Hepatic stellate cell (primary cell): ENCODE results near the gene BECN2.

Experiments
- DNase-seq: peaks from one replicate; pipeline ENCODE4 v3.0.0; 2011; ENCODE audit warnings: low spot score

The BECN2 gene, protein sequence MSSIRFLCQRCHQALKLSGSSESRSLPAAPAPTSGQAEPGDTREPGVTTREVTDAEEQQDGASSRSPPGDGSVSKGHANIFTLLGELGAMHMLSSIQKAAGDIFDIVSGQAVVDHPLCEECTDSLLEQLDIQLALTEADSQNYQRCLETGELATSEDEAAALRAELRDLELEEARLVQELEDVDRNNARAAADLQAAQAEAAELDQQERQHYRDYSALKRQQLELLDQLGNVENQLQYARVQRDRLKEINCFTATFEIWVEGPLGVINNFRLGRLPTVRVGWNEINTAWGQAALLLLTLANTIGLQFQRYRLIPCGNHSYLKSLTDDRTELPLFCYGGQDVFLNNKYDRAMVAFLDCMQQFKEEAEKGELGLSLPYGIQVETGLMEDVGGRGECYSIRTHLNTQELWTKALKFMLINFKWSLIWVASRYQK

DNA sequence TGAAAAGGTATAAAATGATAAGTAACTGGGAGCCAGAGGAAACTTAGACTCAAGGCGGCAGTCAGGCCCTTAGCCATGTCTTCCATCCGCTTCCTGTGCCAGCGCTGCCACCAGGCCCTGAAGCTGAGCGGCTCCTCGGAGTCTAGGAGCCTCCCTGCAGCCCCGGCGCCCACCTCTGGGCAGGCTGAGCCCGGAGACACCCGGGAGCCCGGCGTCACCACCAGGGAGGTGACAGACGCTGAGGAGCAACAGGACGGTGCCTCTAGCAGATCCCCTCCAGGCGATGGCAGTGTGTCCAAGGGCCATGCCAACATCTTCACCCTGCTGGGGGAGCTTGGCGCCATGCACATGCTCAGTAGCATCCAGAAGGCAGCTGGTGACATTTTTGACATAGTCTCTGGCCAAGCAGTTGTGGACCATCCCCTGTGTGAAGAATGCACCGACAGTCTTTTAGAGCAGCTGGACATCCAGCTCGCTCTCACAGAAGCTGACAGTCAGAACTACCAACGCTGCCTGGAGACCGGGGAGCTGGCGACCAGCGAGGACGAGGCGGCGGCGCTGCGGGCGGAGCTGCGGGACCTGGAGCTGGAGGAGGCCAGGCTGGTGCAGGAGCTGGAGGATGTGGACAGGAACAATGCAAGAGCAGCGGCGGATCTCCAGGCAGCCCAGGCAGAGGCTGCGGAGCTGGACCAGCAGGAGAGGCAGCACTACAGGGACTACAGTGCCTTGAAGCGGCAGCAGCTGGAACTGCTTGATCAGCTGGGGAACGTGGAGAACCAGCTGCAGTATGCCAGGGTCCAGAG, at the start of gene BECN2:
BECN2 (plus strand) TSS at position 76 of the 803 bp plus-strand sequence; CDS start at position 76, 0 bp downstream.
- DNase-seq = no peak

DNA sequence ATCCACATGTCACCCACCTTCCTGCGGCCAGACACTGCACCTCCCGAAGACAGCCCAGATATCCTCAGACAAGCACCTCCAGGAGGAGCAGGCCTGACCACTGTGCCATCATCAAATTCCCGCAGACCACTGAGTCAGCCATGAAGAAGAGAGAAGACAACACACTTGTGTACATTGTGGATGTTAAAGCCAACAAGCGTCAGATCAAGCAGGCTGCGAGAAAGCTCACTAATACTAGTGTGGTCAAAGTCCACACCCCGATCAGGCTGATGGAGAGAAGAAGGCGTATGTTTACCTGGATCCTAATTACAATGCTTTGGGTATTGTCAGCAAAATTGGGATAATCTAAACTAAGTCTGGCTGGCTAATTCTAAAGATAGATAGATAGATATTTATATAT, 41.4 kb upstream of the BECN2 start:
- no peak for DNase-seq

DNA sequence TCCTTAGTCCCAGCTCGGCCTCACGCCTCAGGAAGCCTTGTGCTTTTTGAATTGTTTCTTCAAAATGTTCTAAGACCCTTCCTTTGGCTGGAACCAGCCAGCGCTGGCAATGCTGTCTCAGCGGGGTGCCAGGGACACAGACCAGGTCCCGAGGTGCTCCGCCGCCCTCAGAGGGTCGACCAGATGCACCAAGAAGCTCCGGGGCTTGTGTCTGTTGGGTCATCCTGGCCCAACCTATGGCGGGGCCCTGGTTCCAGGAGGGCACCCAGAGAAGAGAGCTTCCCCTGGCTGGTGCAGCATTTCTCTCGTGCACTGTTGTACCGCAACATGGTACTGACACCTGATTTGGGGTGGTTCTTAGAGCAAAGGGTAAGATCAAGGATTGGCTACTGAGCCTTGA, 40.1 kb upstream of the BECN2 start:
- no peak for DNase-seq

DNA sequence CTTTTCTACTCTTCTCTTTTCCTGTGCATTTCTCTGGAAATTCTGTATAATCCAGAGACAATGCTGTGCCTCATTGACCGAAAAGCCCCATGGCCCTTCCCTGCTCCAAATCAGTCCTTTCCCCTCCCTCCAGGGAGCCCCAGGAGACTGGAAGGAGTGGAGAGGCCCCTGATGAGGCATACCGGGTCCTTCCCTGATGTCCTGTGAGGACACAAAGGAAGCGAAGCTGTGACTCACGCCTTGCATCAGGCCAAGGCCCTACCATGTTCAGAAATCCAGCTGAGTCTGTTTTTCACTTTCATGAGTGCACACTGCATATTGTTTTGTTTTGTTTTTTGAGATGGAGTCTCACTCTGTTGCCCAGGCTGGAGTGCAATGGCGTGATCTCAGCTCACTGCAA, 38.7 kb upstream of the BECN2 start:
- peak; percentile 57 for DNase-seq

DNA sequence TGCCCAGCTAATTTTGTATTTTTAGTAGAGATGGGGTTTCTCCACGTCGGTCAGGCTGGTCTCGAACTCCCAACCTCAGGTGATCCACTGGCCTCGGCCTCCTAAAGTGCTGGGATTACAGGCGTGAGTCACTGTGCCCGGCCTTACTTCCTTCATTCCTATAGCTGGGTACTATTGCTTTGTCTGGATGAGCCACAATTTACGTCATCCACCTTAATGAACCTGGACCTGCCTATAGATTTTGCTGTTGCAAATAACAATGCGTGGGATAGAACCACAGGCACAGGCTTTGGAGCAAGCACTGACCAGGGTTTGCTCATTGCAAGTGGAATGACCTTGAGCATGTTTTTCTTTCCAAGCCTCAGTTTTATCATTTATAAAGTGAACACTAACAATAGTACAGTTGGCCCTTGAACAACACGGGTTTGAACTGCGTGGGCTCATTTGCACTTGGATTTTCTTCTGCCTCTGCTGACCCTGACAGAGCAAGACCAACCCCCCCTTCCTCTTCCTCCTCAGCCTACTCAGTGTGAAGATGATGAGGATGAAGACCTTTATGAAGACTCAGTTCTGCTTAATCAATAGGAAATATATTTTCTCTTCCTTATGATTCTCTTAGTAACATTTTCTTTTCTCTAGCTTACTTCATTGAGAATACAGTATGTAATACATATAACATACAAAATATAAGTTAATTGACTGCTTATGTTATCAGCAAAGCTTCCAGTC, 33.3 kb upstream of the BECN2 start:
- no peak for DNase-seq

DNA sequence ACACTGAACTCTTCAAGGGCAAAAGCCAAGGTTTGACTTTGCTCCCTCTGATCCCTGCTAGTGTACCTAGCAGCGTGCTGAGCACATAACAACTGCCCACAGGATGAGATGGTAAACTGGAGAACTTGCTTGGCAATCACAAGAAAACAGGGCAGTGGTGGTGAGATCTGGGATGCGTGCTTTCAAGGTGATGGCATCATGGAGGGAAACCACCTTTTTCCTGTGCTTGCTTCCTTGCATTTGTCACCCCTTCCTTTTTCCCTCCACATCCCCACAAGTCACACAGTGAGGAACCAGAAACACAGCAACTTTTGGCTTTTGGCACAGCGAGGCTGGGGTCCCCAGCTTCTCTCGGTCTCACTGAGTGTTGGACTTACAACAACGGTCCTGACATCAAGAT, 31.4 kb upstream of the BECN2 start:
- no peak for DNase-seq

DNA sequence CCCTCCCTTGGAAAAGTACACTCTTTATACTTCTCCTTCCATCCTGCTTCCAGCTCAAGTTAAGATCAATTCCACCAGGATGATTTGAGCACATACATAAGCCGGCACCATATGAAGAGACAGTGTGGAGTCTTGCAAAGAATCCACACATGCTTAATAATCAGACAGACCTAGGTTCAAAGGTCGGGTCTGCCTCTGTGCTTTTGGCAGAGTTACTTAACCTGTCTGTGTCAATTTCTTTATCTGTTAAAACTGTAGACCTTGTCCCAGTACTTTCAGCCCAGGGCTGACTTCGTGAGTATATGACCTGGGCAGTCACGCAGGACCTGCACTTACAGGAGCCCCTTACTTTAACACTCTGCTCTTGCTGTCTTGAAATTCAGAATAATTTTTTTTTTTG, 30.2 kb upstream of the BECN2 start:
- DNase-seq = no peak

DNA sequence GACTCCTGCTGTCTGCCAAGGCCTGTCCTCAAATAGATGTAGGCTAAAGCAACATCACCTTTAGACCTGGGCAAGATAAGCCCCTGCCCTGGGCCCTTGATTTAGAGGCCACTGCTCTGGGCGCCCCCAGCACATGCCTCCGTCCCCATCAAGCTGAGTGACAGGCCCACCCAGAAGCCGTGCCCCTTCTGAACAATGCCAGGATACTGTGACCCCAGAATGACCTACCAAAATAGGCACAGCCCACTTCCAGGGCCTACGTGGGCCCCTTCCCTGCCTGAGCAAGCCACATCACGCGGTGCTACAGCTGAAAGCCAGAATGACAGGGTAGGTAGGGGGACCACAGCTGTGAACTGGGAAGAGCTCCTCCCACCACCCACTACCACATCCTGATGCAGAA, 24.7 kb upstream of the BECN2 start:
- no peak for DNase-seq

DNA sequence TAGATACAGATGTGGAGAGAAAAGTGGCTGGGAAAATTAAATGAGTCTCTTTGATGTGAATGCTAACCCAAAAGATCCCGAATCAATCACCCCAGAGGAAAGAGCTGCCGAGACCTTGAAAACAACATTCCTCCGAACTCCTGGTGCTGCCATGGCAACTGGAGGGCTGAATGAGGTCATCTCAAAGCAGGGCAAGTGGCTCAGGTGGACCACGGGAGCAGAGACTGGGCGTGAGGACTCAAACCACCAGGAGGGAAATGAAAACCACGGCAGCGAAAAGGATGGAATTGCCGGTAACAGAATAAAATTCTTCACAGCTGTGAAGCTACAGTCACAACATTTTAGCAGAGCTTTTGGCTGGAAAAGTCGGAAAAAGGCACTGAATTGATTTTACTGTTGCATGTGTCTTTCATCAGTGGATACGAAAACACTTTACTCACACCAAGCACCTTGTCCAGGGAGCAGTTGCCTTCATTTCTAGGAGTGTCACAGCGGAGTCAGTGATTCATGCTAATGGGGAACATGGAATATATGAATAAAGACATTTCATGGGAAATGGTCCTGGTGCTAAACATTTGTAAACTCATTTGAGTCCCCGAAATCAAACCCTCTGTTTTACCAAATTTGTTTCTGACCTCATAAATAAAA, 23.2 kb upstream of the BECN2 start:
- DNase-seq = no peak

DNA sequence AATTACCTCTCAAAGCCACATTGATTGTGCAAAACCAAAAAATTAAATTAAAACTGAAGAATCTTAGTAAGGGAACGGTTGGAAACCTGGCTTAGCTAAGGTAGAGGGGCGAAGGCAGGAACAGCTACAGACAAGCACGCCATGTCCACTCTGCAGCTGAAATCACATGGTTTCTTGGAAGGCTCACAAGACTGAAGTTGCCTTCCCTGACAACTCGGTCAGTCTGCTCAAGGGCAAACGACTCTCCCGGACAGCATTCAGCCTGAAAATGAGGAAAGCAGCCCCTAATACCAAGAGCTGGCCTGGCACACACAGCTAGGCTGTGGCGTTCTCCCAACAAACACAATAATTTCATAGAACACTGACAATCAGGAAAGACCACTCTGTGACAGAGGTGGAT, 22.7 kb upstream of the BECN2 start:
- DNase-seq = no peak

DNA sequence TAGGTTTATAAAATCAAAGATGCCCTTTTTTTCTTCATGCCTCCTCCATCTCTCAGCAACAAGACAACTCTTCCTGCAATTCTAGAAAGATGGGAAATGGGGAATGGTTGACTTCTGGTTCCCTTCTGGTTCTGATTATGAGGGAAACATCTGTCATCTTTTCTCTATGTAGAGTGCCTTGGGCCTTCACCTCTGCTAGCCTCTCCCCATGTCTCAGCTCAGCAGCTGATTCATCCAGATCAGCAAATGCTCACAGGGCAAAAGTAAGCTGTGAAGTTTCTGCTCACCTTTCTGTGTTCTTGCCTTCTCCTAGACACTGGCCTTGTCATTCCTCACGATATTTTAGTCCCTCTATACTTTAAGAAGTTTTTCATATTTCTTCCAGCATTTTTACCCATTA, 17.8 kb upstream of the BECN2 start:
- no peak for DNase-seq

DNA sequence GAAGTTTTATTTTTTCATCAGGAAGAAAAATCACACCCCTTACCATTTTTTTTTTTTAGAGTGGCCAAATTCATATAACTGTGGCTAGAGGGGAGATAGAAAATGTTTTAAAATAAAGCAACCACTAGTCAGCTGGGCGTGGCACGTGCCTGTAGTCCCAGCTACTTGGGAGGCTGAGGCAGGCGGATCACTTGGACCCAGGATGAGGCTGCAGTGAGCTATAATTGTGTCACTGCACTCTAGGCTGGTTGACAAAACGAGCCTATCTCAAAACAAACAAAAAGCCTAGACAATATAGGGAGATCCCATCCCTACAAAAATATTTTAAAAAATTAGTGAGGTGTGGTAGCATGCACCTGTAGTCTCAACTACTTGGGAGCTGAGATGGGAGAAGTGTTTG, 14.8 kb upstream of the BECN2 start:
- no peak for DNase-seq

DNA sequence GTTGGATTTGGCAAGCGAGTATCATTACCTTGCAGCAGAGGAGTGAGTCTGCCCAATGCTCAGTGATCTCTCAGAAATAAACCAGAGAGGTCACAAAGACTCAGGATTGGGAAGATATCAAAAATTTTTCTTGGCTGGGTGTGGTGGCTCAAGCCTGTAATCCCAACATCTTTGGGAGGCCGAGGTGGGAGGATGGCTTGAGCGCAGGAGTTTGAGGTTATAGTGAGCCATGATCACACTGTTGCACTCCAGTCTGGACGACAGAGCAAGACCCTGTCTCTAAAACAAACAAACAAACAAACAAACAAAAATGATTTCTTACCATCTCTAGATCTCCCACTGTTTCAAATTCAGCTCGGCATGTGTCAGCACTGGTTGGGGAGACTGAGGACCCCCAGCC, 13.3 kb upstream of the BECN2 start:
- DNase-seq = no peak

DNA sequence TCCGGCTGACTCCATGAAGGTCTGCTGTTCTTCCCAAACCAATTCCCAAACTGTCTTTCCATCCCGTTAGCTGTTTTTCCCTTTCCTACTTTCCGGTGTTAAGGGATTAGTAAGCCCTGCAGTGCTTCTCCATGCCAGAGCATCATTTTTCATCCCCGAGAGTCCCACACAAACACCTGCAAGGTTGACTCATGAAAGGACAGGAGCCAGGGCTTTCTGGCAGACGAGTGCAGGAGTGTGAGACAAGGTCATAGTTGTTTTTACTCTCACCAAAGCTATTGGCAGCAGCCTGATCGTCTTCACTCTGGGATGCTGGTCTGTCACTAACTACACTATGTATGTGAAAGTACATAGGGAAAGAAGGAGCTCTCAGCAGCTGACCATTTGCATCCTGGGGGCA, 10.2 kb upstream of the BECN2 start:
- no peak for DNase-seq

DNA sequence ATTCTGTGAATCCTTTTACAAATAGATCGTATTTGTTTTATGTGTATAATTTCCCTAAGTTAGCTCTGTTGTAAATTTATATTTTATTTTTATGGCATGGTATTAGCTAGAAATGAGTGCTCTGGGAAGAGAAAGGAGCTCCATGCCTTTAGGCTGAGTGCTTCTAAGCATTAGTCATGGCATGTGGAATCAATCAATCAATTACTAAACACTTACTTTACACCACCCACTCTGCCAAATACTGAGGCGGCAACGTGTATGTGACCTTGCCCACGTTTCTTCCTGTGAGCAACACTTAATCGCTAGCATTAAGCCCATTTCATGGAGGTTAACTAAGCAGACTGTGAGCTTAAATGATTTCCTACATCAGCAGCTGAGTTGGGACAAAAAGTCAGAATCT, 7.2 kb upstream of the BECN2 start:
- DNase-seq = no peak

DNA sequence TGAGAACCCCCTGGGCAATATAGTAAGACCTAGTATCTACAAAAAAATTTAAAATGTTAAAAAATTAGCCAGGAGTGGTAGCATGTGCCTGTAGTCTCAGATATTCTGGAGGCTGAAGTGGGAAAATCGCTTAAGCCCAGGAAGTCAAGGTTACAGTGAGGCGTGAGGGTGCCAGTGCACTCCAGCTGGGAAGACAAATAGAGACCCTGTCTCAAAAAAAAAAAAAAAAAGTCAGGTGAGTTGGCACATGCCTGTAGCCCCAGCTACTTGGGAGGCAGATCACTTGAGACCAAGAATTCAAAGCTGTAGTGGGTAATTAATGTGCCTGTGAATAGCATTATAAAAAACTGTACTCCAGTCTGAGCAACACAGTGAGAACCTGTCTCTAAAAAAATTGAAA, 4.6 kb downstream of the BECN2 start:
- DNase-seq = no peak

DNA sequence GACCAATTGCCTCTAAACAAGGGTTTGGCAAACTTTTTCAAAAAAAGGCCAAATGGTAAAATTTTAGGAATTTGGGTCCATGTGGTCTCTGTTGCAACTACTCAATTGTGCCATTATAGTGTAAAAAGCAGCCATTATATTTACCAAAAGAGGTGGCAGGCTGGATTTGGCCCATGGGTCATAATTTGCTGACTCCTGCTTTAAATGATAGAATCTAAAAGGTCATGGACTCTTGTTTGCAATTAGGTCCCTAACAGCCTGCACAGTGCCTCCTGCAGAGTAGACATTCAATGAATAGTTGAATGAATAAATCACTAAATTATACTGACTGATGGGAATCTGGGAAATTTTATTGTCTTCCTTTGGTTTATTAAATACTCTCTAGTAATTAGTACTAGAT, 6.2 kb downstream of the BECN2 start:
- no peak for DNase-seq

DNA sequence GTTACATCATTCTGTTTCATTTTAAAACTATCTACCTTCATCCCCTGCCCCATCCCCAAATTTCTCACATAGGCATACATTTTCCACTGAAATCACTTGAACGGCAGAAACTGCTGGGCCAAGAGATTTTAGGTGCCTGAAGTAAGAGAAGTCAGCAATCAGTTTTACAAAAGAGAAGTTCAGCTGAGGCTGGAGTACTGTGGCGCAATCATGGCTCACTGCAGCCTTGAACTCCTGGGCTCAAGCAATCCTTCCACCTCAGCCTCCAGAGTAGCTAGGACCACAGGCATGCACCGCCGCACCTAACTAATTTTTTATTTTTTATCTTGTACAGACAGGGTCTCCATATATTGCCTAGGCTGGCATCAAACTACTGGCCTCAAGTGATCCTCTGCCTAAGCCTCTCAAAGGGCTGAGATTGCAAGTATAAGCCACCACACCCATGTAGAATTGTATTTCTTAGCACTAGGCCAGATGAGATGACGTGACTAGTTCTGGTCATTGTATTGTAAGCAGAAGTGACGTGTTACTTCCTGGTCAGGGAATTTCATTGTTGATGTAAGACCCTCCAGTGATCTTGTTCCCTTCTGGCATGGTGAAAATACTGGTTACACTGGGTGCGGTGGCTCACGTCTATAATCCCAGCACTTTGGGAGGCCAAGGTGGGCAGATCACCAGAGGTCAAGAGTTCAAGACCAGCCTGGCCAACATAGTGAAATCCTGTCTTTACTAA, 7.1 kb downstream of the BECN2 start:
- no peak for DNase-seq

DNA sequence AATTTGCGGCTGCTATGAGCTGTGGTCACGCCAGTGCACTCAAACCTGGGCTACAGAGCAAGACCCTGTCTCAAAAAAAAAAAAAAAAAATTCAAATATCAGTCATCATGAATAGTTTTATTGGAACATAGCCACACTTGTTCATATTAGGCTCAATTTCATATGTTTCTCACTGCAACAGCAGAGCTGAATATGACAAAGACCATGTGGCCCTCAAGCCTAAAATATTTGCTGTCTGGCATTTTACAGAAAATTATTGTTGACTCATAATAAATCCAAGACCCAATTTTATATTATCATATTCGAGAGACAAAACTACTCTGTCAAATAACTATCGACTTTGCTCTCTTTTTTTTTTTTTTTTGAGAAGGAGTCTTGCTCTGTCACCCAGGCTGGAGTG, 11.0 kb downstream of the BECN2 start:
- DNase-seq = no peak

DNA sequence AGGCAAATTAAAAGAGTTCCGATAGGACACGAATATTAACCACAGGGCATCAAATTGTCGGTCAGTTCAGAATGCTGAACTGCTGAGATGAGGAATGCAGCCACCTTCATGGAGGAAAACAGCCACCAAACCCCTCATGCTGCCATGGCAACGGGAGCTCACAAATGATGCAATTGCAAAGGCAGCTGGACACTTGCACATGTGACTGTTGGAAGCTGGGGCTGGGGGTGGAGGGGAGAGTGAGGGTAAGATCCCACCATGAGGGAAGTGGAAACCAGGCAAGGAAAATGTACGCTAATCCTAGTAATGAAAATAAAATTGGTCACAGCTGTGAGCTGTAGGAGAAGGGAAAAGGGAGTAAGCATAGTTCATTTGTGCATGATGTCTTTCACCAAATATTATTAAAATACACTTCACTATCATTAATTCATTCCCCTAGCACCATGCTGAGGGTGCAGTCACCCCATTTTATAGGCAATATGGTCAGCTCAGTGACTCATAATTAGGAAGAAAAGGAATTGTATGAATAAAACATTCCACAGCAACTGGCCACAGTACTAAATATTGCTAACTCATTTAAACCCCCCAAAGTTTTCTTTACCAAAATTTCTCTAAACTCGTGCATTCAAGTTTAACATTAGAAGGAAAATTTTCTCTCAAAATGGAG, 15.3 kb downstream of the BECN2 start:
- no peak for DNase-seq

DNA sequence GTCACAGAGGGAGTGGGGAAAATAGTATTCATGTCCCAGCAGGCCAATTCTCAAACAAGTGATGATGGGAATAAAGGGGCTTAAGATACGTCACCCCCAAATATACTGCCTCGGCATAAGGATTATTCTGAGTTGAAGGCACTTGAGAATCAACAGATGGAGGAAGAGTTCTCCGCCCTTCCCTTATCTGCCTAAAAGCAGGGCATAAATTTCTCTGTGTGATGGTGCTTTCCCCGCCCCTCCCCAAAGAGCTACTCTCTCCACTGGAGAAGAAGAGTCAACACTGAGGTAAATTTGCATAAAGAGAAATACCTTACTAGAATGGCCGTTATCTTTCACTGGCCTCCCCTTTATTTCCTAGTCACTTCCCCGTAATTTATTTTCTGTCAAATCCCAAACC, 18.7 kb downstream of the BECN2 start:
- no peak for DNase-seq
